Esophagus mucosa (tissue), 1 donor: ENCODE measurements around the gene PDE5A. TPM values are rescaled to one million over a fixed set of nuclear protein-coding genes. Genes with fewer than 3 reads are reported as not detected.

Experiments
- ATAC-seq: fragments of 200-7000 bp; cut with Tn5 transposase; one replicate; pipeline ENCODE4 v1.9.1; 2020
- total RNA-seq: library from RNA; stranded (reverse); gene quantifications from one replicate; pipeline ENCODE4 v1.2.4, GENCODE V29; 2023
- donor health status: DM: yes; HTN: yes; CAD: no.

The PDE5A gene
- total RNA-seq, 1 donor from 2014 or later, result 1.7 TPM

GRCh38 chr4:119580293-119580692 is 48.3 kb downstream of the PDE5A start:
- ATAC-seq, result no peak

- no peak for ATAC-seq
Measured at GRCh38 chr4:119579823-119580222, 48.8 kb downstream of the PDE5A start.

GRCh38 chr4:119570401-119570800 is 58.2 kb downstream of the PDE5A start:
- no peak for ATAC-seq

- no peak for ATAC-seq
Measured at GRCh38 chr4:119564106-119564505, 64.5 kb downstream of the PDE5A start.

- ATAC-seq, result no peak
Measured at GRCh38 chr4:119559044-119559647, 69.5 kb downstream of the PDE5A start.

GRCh38 chr4:119550857-119551532 is 77.6 kb downstream of the PDE5A start:
- ATAC-seq, result no peak

GRCh38 chr4:119549639-119550038 is 79.0 kb downstream of the PDE5A start:
- no peak for ATAC-seq

GRCh38 chr4:119543779-119544178 is 84.8 kb downstream of the PDE5A start:
- ATAC-seq, result no peak

GRCh38 chr4:119543187-119543586 is 85.4 kb downstream of the PDE5A start:
- no peak for ATAC-seq

- ATAC-seq, result no peak
Measured at GRCh38 chr4:119540249-119540648, 88.4 kb downstream of the PDE5A start.

GRCh38 chr4:119537586-119537985 is 91.0 kb downstream of the PDE5A start:
- ATAC-seq, result no peak

- ATAC-seq, result peak; percentile 44
Measured at GRCh38 chr4:119536572-119537528, 91.8 kb downstream of the PDE5A start.

- no peak for ATAC-seq
Measured at GRCh38 chr4:119532319-119532718, 96.3 kb downstream of the PDE5A start.

GRCh38 chr4:119529788-119530187 is 98.8 kb downstream of the PDE5A start:
- ATAC-seq, result no peak

- no peak for ATAC-seq
Measured at GRCh38 chr4:119526786-119527550, 101.6 kb downstream of the PDE5A start.

- ATAC-seq, result no peak
Measured at GRCh38 chr4:119525771-119526712, 102.6 kb downstream of the PDE5A start.

- no peak for ATAC-seq
Measured at GRCh38 chr4:119525005-119525749, 103.4 kb downstream of the PDE5A start.

GRCh38 chr4:119523399-119523798 is 105.2 kb downstream of the PDE5A start:
- no peak for ATAC-seq

- ATAC-seq, result no peak
Measured at GRCh38 chr4:119521268-119521667, 107.3 kb downstream of the PDE5A start.

GRCh38 chr4:119518915-119519410 is 109.6 kb downstream of the PDE5A start:
- ATAC-seq, result no peak
